Thyroid gland (tissue), 4 donors: ENCODE results near the gene HIPK3.

Source experiments
- CTCF ChIP-seq, 6 experiments: fragments of 200-600 bp in 3 of 6; fragments of 450-650 bp in 3 of 6; sonication (generic) in 3 of 6; IDR thresholded peaks; one replicate each; pipeline ENCODE4 v1.5.1; 2016 to 2019; ENCODE audit warnings: antibody characterized with exemption in 6 of 6, mild to moderate bottlenecking in 2 of 6, inconsistent platforms in 1 of 6, moderate library complexity in 1 of 6
- POLR2A ChIP-seq, 2 donors: fragments of 450-650 bp; IDR thresholded peaks; one replicate each; pipeline ENCODE4 v1.6.1; 2017; ENCODE audit warnings: antibody characterized with exemption in 2 of 2, mild to moderate bottlenecking in 2 of 2, moderate library complexity in 1 of 2

GRCh38 chr11:33334627-33335026, 77.4 kb downstream of the HIPK3 start:
- no peak for TF ChIP-seq CTCF (IDR thresholded peaks at IDR 0.05)
- TF ChIP-seq POLR2A (IDR thresholded peaks at IDR 0.05) = no peak
